HL-60/S4 treated with phorbol 12-myristate 13-acetate at 8.2 ng/mL for 4 days and 3 days (cell line): Measurements from ENCODE around the gene TMEM176A.
"Not testable (repeated sequence)": the region's sequence is repeated elsewhere in the genome, so short reads cannot be mapped to it uniquely, and the experiment has no call there.

ENCODE experiments used
- in situ Hi-C: fragments of 300-500 bp; cut with MboI; formaldehyde crosslinking; loops from 2 replicates; pipeline ENCODE4 v1.15.0; 2022; ENCODE audit warnings: low sequenced_read_pairs

TMEM176A gene

DNA sequence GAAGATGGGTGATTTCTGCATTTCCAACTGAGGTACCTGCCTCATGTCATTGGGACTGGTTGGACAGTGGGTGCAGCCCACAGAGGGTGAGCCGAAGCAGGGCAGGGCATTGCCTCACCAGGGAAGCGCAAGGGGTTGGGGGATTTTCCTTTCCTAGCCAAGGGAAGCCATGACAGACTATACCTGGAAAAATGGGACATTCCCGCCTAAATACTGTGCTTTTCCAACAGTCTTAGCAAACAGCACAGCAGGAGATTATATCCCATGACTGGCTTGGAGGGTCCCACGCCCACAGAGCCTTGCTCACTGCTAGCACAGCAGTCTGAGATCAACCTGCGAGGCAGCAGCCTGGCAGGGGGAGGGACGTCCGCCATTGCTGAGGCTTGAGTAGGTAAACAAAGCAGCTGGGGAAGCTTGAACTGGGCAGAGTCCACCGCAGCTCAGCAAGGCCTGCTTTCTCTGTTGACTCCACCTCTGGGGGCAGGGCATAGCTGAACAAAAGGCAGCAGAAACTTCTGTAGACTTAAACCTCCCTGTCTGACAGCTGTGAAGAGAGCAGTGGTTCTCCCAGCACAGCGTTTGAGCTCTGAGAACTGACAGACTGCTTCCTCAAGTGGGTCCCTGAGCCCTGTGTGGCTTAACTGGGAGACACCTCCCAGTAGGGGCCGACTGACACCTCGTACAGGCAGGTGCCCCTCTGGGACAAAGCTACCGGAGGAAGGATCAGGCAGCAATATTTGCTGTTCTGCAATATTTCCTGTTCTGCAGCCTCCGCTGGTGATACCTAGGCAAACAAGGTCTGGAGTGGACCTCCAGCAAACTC lies 7.3 kb downstream of the TMEM176A start:
- in situ Hi-C loops = not testable (repeated sequence)

DNA sequence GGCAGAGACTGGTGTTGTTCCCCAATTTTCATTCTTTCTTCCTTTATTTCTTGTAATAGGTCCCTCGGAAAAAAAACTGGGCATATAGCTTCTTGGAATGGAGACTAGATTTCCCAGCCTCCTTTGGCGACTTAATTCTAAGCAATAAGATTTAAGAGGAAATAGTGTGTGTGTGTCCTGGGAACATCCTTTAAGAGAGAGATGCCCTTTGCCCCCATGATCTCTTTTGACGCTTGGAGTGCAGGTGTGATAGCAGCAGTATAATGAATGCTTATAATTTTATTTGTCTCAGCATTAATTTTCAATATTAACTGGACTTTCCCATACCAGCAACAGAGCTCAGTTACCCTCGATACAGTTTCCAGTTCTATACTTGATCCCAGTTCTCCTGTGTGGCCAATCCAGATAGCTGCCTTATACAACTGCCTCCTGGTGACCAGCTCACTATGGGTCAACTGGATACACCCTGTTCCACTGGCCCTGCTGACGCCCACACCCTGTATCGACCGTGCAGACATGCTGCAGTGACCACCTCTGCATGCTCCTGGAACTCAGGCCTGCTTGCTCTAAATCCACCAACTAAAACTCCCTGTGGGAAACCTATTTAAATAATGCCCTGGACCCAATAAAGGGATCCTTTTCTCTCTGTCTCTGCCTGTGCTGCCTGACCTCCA lies 13.9 kb downstream of the TMEM176A start:
- in situ Hi-C loops = no loop called here

DNA sequence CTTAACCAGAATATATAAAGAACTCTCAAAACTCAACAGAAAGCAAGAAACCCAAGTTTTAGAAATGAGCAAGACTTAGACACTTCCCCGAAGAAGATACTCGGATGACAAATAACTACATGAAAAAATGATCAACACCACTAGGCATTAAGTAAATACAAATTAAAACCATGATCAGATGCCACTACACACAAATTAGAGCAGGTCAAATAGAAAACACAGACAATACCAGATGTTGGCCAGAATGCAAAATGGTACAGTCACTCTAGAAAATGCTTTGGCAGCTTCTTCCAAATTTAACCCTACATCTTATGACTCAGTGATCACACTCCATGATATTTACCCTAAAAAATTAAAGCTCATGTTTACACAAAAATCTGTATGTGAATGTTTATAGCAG lies 18.4 kb downstream of the TMEM176A start:
- in situ Hi-C loops = no loop called here

DNA sequence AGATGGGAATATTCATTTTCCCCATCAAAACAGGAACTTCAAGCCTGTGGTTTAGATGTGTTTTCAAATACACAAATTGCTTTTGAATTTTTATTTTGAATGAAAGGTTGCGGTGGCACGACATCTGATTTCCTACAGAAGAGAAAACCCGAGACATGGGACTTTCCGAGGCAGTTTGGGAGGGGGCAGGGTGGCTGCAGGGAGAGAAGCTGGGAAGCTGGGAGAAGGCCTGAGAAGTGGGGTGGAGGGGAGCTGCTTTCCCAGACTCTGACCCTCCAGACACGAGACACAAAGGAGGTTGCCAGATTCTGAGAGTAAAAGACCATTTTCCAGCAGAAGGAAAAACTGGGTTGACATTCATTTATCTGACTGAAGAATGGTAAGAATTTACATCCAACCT lies 19.6 kb downstream of the TMEM176A start:
- in situ Hi-C loops = no loop called here

DNA sequence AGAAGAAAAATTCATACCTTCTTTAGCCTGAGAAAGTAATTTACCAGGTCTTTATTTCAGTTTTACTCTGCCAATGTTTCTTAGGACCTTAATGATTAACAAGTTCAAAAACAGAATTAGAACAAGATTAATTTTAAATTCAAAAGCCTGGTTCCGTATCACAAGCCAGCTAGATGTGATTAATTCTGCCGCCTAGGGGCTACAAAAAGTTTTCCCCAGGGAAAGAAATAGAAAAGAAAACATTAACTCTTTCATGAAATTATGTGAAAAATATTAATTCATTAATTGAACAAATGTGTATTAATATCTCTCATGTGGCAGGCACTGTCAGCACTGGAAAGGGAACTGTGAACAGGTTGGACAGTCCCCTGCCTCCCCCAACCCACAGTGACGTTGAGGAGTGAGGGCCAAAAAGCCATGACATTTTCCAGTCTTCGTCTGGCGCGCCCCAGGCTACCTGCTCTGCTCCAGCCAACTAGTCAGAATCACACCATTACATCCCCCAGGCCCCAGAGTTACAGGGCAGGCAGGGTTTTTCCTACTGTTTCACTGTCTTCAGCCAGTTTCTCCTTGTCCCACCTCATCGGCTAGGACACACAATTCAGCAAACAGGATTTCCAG lies 20.1 kb downstream of the TMEM176A start:
- in situ Hi-C loops = no loop called here

DNA sequence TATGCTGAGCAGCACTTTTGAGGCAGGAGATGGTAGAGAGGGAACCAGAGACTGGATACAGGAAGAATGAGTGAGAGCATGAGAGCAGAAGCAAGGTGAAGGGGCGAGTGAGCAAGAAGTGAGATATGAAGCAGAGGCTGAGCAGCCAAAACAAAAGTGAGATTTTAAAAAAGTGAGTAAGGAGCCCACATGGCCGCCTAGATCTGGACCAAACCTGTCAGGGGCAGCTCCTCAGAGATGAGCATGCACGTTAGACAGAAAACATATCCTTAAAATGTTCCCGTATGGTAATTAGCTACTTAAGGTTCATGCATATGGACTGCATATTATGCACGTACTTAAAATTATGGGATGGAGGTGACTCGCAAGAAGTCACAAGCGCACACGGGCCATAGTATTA lies 22.5 kb downstream of the TMEM176A start:
- in situ Hi-C loops = no loop called here

DNA sequence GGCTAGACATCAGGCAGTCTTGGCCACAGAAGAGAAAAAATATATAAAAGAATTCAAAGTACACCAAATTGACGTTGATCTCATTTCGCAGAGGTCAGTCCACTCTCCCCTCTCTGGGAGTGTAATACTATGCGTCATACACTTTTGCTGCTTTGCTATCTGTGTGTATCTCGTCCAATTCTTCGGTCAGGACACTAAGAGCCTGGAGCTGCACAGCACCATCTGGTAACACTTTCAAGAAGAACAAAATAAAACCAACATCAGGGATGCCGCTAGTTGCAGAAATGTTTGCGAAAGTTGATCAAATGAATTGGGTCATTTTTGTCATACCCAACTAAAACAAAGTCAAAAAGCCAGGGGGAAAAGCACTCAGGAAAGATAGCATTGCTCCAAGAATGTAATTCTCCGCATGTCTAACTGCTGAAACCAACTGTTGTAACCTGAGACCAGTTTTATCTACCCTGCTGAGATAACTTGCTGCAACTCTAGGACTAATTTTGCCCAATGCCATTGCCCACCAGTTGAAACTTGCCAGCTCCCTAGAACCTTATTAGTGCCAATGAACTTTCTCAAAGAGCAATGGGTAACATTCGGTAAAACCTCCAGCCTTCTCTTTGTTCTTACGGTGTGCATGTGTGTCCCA lies 23.0 kb downstream of the TMEM176A start:
- in situ Hi-C loops = no loop called here

DNA sequence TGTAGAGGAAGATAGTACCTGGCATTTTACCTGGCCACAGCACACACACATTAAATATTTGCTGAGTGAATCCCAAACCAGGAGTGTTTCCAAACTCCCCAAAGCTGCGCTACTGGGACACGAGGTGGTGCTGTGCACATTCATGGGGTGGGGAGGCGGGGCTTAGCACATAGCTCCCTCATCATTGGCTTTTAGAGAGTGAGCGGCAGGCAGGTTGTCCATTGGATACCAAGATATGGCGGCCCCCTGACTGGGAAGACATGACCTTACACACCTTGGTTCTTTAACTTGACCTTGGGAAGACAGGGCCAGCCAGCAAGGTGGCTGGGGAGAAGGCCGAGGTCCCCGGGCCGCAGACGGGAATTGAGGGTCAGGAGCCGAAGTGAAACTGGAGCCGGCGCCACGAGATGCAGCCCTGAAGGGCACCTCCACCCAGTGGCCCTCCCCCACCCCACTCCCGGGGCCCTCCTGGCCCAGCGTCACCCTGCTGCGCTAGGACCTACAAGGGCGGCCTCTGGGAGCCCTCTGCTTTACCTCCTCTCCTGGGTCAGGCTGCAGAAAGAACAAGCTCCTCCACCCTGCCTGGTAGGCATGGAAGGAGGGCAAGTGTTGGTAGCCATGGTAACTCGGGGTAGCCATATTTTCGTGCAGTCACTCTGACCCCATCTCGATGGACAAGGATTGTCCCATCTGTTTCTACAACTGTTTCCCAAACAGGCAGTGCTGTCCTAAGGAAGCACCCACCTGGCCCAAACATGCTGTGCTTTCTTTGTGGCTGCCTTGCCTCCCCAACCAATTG lies 24.0 kb downstream of the TMEM176A start:
- in situ Hi-C loops = no loop called here

DNA sequence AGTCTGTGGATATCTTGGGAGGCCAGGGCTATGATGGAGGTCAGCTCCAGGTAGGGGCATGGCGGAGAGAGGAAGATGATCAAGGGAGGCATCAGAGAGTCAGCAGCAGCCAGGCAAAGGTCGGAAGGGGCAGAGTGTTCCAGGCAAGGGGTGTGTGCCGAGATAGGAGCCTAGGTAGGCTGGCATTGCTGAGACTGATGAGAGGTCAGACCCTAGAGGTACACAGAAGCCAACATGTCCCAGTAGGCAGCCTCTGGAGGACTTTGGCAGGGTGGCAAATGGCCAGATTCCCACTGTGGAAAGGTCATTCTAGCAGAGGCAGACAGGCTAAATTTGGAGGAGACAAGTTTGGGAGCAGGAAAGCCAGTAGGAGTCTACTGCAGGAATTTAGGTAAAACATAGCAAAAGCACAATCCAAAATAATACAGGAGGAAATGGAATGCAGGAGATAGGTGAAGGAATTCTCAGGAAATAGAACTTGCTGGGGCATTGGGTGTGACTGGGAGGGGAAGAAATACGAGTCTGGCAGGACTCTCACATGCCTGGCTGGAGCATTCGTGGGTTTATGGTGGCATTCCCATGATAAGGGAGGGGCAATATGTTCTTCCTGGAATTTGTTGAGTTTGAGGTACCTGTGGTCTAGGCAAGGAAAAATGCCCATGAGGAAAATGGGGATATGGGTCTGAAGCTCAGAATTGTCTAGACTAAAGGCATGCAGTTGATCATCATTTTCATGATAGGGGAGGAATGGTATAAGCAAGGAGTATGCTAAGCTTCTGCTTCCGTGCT lies 25.7 kb downstream of the TMEM176A start:
- in situ Hi-C loops = no loop called here

DNA sequence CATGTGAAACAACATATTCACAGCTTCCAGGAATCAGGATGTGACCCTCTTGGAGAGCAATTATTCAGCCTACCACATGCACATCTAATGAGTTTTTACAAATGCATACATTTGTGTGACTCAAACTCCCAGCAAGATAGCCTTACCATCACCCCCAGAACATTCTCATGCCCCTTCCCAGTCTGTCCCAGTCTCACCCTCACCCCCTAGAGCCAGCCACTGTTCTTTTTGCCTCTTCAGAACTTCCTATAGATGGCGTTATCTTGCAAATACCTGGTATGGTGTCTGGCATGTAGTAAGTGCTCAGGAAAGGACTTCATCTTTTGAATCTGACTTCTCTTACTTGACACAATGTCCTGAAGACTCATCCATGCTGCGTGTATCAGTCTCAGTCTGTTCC lies 27.8 kb downstream of the TMEM176A start:
- in situ Hi-C loops = no loop called here

DNA sequence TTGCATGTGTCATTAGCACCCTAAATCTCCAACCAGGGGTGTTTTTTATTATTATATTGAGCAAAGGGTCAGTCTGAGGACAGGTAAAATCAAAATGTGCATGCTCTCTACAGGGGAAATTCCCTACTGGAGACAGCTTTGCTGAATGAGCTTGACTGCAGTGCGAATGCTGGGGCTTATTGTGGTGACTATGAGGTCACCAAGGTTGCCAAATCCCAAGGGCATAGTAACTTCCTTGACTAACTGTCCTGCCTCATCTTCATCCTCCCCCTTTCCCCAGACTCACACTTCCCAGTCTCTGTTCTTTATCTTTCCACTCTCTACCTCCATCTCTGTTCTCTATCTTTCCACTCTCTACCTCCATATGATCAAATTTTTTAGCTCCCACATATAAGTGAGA lies 28.9 kb downstream of the TMEM176A start:
- in situ Hi-C loops = no loop called here

DNA sequence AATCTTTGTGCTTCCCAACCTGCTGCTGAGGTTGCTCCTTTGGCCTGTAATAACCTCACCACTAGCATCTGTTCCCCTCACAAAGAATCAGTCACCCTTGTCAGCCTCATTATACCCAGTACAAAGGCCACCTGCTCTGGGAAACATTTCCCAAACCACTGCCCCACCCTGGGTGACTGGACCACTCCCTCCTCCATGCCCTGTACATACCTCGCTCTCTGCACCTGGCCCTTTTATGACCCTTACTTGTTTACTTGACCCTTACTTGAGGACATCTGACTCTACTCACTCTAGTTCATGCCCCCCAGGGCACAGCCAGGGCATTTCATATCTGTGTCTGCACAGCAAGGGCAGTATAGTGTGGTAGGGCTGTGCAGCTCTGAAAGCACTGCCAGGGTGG lies 30.4 kb downstream of the TMEM176A start:
- in situ Hi-C loops = no loop called here

DNA sequence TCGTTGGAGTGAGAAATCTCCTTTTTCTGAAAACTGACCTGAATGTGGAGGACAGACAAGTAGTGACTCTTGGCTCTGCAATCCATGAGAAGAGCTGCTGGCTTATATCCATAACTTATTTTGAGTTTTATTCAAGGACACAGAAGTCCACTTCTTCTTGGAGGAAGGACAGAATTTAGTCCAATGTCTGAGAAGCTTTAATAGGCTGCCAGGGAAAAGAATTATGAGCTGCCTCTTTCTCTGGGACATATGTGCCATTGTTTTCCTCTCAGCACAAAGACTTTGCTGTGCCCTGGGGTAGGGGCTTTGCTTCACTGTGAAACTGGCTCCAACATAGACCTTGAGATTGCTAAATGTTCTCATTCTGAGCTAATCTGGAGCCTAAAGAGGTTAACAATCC lies 31.3 kb downstream of the TMEM176A start:
- in situ Hi-C loops = no loop called here

DNA sequence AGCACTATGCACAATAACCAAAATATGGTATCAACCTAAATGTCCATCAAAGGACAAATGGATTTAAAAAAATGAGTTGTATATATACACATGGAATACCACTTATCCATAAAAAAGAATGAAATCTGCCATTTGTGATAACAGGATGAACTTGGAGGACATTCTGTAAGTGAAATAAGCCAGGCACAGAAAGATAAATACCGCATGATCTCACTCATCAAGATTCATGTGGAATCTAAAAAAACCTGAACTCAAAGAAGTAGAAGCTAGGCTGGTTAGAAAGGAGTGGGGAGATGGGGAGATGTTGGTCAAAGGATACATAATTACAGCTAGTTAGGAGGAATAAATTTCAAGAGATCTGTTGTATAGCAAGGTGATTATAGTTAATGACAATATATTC lies 34.5 kb downstream of the TMEM176A start:
- in situ Hi-C loops = no loop called here

DNA sequence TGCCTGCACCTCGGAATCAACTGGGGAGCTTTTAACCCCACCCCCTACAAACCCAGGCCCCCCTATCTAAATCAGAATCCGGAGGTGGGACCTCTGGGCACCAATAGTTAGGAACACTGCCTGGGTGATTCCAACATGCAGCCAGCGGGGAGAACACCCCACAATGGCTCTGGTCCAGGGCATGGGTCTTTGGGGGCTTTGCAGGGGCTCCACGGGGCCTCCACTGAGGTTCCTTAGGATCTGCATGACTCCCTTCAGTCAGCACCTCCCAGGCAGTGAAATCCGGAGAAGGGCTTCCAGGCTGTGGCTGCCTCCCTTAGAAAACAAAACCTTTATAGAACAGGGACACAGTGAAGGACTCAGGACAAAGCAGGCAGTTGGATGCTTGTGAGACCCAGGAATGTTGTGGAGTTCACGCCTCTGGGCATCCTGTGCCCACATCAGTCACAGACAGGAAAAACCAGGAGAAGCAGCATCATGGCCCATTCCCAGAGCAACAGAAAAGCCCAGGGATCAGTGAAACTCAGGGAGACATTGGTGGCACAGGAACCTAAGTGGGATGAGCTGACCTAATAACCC lies 35.2 kb downstream of the TMEM176A start:
- in situ Hi-C loops = no loop called here

DNA sequence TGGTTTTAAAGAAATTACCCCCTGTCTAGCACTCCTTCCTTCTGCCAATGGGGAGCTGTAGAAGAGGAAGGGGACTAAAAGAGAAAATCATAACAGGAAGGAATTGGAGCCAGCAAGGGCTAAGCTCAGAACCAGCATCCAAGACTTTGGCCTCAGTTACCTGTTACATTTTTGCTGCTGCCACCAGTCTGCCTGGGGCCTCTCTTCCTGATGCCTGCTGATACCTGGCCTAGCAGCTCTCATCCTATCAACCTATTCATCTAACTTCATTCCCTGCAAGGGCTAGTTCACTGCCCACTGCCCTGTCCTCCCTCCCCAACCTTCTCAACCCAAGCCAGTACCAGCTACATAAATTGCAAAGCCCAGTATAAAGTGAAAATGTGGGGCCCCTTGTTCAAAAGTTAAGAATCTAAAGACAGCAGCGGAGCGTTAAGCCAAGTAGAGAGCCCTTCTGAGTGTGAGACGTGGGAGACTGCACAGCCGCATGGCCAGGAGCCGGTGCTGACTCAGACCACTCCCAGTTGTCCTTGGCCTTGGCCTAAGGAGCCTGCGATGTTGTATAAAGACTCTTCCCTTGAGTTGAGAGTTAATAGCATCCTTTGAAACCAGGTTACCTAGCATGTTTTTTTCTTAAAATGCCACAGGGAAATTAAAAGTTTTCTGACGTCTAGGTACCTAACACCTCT lies 38.5 kb downstream of the TMEM176A start:
- in situ Hi-C loops = no loop called here

DNA sequence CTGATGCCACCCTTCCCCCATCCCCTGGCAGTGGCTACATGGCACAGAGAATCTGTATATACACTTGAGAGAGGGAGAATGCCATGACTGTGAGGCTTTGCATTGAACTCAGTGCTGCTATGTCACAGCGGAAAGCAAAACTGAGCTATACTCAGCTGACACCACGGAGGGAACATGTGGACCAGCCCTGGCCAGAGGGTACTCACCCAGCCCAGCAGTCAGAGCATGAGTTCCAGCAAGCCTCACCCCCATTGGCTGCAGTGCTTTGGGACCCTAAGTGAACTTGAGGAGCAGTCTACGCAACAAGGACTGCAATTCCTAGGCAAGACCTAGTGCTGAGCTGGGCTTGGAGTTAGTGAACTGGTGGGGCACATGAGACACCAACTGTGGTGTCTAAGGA lies 41.4 kb downstream of the TMEM176A start:
- in situ Hi-C loops = loop anchor here (10.0 kb wide), 1 partner anchor 57 kb away; no protein-coding TSS in a partner anchor

DNA sequence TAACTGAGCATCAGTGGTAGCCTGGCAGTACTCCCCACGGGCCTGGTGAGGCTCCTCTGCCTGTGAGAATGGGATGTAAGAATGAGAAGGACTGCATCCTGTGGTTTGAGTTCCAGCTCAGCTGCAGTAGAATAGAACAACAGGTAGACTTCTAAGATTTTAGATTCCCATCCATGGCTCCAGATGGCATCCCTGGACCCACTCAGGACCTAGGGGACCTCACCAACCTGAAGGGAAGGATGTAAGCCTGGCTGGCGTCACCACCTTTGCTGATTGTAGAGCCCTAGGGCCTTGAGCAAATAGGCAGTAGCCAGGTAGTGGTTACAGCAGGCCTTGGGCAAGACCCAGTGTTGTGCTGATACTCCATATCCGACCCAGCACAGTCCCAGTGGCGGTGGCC lies 42.1 kb downstream of the TMEM176A start:
- in situ Hi-C loops = loop anchor here (10.0 kb wide), 1 partner anchor 58 kb away; no protein-coding TSS in a partner anchor

DNA sequence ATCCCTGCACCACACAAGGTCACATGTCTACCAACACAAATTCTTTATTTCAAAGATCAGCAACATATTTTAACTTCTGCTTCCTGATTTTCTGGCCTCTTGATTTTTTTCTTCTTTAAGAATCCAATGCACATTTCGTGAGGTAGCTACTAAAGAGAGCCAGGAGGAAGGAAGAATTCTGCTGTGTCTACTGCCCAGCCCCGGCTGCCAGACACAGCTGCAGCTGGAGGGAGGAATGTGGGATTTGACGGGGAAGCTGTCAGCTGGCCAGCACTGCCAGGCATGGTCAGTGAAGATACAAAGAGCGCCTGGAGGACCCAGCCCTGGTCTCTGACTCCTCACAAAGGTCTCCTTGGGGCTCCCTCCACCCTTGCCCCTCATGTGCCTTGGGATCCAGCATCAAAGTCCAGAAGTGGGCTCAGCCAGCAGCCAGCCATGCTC lies 44.9 kb downstream of the TMEM176A start:
- in situ Hi-C loops = loop anchor here (10.0 kb wide), 1 partner anchor 61 kb away; no protein-coding TSS in a partner anchor
